Ovary (tissue), 3 donors: ENCODE data around the gene TBC1D1.

Source experiments
- EP300 ChIP-seq: sonication (generic); formaldehyde crosslinking; IDR thresholded peaks from one replicate; pipeline ENCODE4 v1.6.1; 2017; ENCODE audit warnings: antibody characterized with exemption
- POLR2A ChIP-seq: fragments of 450-650 bp; IDR thresholded peaks from one replicate; pipeline ENCODE4 v1.6.1; 2017; ENCODE audit warnings: antibody characterized with exemption, mild to moderate bottlenecking, moderate library complexity
- TF ChIP-seq, protein P1 (sequence below), 3 donors: fragments of 450-650 bp in 2 of 3; fragments of 200-600 bp in 1 of 3; IDR thresholded peaks; one replicate each; pipeline versions ENCODE4 v1.5.1 to v1.8.0; 2016 to 2022; ENCODE audit warnings: antibody characterized with exemption in 3 of 3, mild to moderate bottlenecking in 1 of 3
- donor health status: DM: no; HTN: no; CAD: no.

DNA sequence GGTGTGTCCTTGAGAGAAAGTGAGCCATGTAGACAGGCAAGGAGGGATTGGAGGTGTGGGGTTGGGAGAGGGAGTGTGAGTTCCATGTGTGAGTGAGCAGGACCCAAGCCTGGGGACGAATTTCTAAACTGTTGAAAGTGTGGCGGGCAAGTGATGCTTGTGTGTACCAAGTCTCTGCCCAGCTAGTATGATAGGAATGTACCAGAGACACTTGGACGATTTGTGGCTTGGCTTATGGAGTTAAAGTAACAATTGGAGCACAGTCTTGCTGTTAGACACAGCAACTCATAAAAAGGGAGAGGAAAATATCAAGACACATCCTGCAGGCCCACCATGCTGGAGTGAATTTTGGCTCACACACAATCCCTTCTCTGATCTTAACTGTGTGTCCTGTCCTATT is 77.9 kb downstream of the TBC1D1 start:
- TF ChIP-seq, protein P1, sequence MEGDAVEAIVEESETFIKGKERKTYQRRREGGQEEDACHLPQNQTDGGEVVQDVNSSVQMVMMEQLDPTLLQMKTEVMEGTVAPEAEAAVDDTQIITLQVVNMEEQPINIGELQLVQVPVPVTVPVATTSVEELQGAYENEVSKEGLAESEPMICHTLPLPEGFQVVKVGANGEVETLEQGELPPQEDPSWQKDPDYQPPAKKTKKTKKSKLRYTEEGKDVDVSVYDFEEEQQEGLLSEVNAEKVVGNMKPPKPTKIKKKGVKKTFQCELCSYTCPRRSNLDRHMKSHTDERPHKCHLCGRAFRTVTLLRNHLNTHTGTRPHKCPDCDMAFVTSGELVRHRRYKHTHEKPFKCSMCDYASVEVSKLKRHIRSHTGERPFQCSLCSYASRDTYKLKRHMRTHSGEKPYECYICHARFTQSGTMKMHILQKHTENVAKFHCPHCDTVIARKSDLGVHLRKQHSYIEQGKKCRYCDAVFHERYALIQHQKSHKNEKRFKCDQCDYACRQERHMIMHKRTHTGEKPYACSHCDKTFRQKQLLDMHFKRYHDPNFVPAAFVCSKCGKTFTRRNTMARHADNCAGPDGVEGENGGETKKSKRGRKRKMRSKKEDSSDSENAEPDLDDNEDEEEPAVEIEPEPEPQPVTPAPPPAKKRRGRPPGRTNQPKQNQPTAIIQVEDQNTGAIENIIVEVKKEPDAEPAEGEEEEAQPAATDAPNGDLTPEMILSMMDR (IDR thresholded peaks at IDR 0.05) = no peak
- TF ChIP-seq POLR2A (no peak), EP300 (no peak)
